Neural cell (in vitro differentiated cells): ENCODE measurements around the gene MOGAT2.

ENCODE experiments used
- TAF1 ChIP-seq: IDR thresholded peaks from 2 replicates; pipeline ENCODE4 v1.6.1; 2012; ENCODE audit warnings: low read depth
- TF ChIP-seq, protein P1 (sequence below): fragments of 450-650 bp; IDR thresholded peaks from 2 replicates; pipeline ENCODE4 v1.5.1; 2014; ENCODE audit warnings: antibody characterized with exemption, mild to moderate bottlenecking, moderate library complexity; ENCODE audit not compliant: poor library complexity, severe bottlenecking

DNA sequence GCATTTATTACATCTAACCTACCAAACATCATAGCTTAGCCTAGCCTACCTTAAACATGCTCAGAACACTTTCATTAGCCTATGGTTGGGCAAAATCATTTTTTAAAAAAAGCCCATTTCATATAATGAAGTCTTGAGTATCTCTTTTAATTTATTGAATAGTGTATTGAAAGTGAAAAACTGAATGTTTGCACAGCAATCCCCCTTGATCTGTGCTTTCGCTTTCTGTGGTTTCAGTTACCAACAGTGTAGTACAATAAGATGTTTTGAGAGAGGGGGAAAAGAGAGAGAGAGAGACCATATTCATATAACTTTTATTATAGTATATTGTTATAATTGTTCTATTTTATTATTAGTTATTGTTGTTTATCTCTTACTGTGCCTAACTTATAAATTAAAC, 40.4 kb upstream of the MOGAT2 start:
- TF ChIP-seq, protein P1, sequence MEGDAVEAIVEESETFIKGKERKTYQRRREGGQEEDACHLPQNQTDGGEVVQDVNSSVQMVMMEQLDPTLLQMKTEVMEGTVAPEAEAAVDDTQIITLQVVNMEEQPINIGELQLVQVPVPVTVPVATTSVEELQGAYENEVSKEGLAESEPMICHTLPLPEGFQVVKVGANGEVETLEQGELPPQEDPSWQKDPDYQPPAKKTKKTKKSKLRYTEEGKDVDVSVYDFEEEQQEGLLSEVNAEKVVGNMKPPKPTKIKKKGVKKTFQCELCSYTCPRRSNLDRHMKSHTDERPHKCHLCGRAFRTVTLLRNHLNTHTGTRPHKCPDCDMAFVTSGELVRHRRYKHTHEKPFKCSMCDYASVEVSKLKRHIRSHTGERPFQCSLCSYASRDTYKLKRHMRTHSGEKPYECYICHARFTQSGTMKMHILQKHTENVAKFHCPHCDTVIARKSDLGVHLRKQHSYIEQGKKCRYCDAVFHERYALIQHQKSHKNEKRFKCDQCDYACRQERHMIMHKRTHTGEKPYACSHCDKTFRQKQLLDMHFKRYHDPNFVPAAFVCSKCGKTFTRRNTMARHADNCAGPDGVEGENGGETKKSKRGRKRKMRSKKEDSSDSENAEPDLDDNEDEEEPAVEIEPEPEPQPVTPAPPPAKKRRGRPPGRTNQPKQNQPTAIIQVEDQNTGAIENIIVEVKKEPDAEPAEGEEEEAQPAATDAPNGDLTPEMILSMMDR: no peak
- TF ChIP-seq TAF1: no peak
